Measurements from ENCODE around the gene LMBRD1.

The LMBRD1 gene

DNA sequence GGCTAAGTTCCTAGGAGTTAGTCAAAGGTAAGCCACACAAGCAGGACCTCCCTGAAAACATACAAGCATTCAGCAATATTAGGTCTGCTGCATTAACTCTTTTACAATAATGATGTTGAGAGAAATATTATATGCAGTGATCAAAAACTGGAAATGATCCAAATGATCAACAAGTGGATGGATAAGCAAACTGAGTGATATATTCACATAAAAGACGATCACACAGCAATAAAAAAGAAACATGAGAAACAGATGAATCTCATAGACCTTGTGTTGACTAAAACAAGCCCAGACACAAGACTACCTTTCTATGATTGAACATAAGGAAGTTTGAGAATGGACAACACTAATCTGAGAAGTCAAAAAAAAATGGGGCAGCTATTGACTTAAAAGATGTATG lies 39.9 kb downstream of the LMBRD1 start:
- TF ChIP-seq EZH2 (IDR thresholded peaks at IDR 0.05; ENCODE audit: borderline replicate concordance, low read depth, low read length, severe bottlenecking), result no peak
- TF ChIP-seq, protein P1, sequence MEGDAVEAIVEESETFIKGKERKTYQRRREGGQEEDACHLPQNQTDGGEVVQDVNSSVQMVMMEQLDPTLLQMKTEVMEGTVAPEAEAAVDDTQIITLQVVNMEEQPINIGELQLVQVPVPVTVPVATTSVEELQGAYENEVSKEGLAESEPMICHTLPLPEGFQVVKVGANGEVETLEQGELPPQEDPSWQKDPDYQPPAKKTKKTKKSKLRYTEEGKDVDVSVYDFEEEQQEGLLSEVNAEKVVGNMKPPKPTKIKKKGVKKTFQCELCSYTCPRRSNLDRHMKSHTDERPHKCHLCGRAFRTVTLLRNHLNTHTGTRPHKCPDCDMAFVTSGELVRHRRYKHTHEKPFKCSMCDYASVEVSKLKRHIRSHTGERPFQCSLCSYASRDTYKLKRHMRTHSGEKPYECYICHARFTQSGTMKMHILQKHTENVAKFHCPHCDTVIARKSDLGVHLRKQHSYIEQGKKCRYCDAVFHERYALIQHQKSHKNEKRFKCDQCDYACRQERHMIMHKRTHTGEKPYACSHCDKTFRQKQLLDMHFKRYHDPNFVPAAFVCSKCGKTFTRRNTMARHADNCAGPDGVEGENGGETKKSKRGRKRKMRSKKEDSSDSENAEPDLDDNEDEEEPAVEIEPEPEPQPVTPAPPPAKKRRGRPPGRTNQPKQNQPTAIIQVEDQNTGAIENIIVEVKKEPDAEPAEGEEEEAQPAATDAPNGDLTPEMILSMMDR (IDR thresholded peaks at IDR 0.05; ENCODE audit: borderline replicate concordance, extremely low read depth, low read length, poor library complexity, severe bottlenecking), result no peak
- H3K79me2 ChIP-seq (ENCODE audit: insufficient read depth, low read length), result peaks cover 22% of the 10 kb centered on the region
- ATAC-seq (ENCODE audit: insufficient read depth, low read depth), result no peak

DNA sequence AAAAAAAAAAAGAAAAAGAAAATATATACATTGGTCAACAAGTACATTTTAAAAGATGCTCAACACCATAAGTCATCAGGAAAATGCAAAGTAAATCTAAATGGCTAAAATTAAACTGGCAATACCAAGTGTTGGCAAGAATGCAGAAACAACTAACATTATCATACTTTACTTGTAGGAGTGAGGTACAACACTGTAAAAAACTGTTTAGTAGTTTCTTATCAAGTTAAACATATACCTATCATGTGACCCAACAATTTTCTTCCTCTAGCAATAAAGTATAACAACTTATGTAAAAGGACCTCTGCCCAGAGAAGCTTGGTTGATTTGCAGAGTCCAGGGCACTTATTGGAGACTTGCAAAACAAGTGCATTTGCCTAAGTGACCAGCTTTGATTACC lies 40.4 kb downstream of the LMBRD1 start:
- no peak overlapping the region for H3K27ac ChIP-seq (ENCODE audit: low read length)
- peaks cover 3% of the 10 kb centered on the region; the same call in 1 of the 2 replicates for H4K20me1 ChIP-seq (ENCODE audit: insufficient read depth, low read length)
- no peak for DNase-seq
- H3K9me3 ChIP-seq (ENCODE audit: insufficient read depth, low read length, severe bottlenecking), result no peaks in the 10 kb centered on the region
- no peak overlapping the region for H2AFZ ChIP-seq (ENCODE audit: low read depth, low read length)
- no peak overlapping the region for H3K4me2 ChIP-seq (ENCODE audit: insufficient read depth, low read length)
- no peaks in the 10 kb centered on the region for H3K27me3 ChIP-seq (ENCODE audit: insufficient read depth, low read length, poor library complexity)
- no peak overlapping the region for H3K9ac ChIP-seq (ENCODE audit: low read depth, low read length)
- ATAC-seq (ENCODE audit: insufficient read depth, low read depth), result no peak
- TF ChIP-seq EZH2 (IDR thresholded peaks at IDR 0.05; ENCODE audit: borderline replicate concordance, low read depth, low read length, severe bottlenecking), result no peak
- TF ChIP-seq, protein P1 (IDR thresholded peaks at IDR 0.05; ENCODE audit: borderline replicate concordance, extremely low read depth, low read length, poor library complexity, severe bottlenecking), result no peak
- no peak overlapping the region for H3K4me3 ChIP-seq (ENCODE audit: low read depth in 1 of 2, low read length in 2 of 2)
- H3K79me2 ChIP-seq (ENCODE audit: insufficient read depth, low read length), result peaks cover 22% of the 10 kb centered on the region
- H3K4me1 ChIP-seq (ENCODE audit: insufficient read depth, low read length), result no peaks in the 10 kb centered on the region
- no peaks in the 10 kb centered on the region for H3K36me3 ChIP-seq (ENCODE audit: insufficient read depth, low read length)

More for the DNA sequence above, 39.9 kb downstream of the LMBRD1 start:
- Histone ChIP-seq H3K36me3 (ENCODE audit: insufficient read depth, low read length) (no peaks in the 10 kb centered on the region), H4K20me1 (ENCODE audit: insufficient read depth, low read length) (peaks cover 3% of the 10 kb centered on the region; the same call in 1 of the 2 replicates), H3K9ac (ENCODE audit: low read depth, low read length) (no peak overlapping the region), H3K27me3 (ENCODE audit: insufficient read depth, low read length, poor library complexity) (no peaks in the 10 kb centered on the region), H3K4me3 (ENCODE audit: low read depth in 1 of 2, low read length in 2 of 2) (no peak overlapping the region), H3K4me2 (ENCODE audit: insufficient read depth, low read length) (no peak overlapping the region), H3K27ac (ENCODE audit: low read length) (no peak overlapping the region), H2AFZ (ENCODE audit: low read depth, low read length) (no peak overlapping the region), H3K9me3 (ENCODE audit: insufficient read depth, low read length, severe bottlenecking) (no peaks in the 10 kb centered on the region), H3K4me1 (ENCODE audit: insufficient read depth, low read length) (no peaks in the 10 kb centered on the region)
- DNase-seq, result no peak

DNA sequence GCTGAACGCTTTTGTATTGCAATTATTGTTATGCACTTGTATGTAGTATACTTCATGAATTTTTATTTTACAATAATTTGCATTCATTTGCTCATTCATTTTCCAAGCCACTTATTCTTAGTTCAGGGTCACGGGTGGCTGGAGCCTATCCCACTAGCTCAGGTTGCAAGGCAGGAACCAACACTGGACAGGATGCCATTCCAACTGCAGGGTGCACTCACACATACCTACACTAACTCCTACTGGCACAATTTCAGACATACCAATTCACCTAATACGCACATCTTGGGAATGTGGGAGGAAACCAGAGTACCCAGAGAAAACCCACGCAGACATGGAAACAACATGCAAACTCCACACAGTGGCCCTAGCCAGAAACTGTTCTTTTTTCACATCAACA lies 61.8 kb downstream of the LMBRD1 start:
- no peak overlapping the region for H3K9ac ChIP-seq (ENCODE audit: low read depth, low read length)
- H3K79me2 ChIP-seq (ENCODE audit: insufficient read depth, low read length), result no peaks in the 10 kb centered on the region
- H3K9me3 ChIP-seq (ENCODE audit: insufficient read depth, low read length, severe bottlenecking), result no peaks in the 10 kb centered on the region
- H3K4me1 ChIP-seq (ENCODE audit: insufficient read depth, low read length), result no peaks in the 10 kb centered on the region
- TF ChIP-seq EZH2 (IDR thresholded peaks at IDR 0.05; ENCODE audit: borderline replicate concordance, low read depth, low read length, severe bottlenecking), result no peak
- TF ChIP-seq, protein P1 (IDR thresholded peaks at IDR 0.05; ENCODE audit: borderline replicate concordance, extremely low read depth, low read length, poor library complexity, severe bottlenecking), result no peak
- ATAC-seq (ENCODE audit: insufficient read depth, low read depth), result no peak
- no peak overlapping the region for H3K27ac ChIP-seq (ENCODE audit: low read length)
- no peak for DNase-seq
- no peaks in the 10 kb centered on the region for H3K27me3 ChIP-seq (ENCODE audit: insufficient read depth, low read length, poor library complexity)
- no peak overlapping the region for H3K4me3 ChIP-seq (ENCODE audit: low read depth in 1 of 2, low read length in 2 of 2)
- no peak overlapping the region for H2AFZ ChIP-seq (ENCODE audit: low read depth, low read length)
- H3K36me3 ChIP-seq (ENCODE audit: insufficient read depth, low read length), result 0 out of 2 replicates have a peak, but pooled peaks cover 7% of the 10 kb centered on the region
- H3K4me2 ChIP-seq (ENCODE audit: insufficient read depth, low read length), result no peak overlapping the region
- H4K20me1 ChIP-seq (ENCODE audit: insufficient read depth, low read length), result no peaks in the 10 kb centered on the region

DNA sequence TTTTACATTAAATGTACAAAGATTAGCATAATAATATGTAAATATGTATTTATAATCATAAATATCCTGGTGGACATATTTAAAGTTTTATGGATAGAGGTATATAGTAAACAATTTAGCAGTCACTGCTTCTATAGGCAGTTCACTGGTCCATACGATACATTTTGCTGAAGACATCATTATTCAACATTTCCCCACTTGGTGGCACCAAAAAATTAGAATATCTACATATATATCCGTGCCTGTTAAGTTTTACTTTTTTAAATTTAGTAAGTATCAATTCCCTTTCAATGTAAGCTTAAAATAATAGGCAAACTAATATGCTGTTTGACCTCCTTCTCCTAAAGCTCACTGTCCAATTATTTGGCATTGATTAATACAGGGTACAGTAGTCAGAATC lies 64.2 kb downstream of the LMBRD1 start:
- Histone ChIP-seq H3K4me1 (ENCODE audit: insufficient read depth, low read length) (no peaks in the 10 kb centered on the region), H3K9ac (ENCODE audit: low read depth, low read length) (no peak overlapping the region), H4K20me1 (ENCODE audit: insufficient read depth, low read length) (no peaks in the 10 kb centered on the region), H2AFZ (ENCODE audit: low read depth, low read length) (no peak overlapping the region), H3K4me3 (ENCODE audit: low read depth in 1 of 2, low read length in 2 of 2) (no peak overlapping the region), H3K27me3 (ENCODE audit: insufficient read depth, low read length, poor library complexity) (no peaks in the 10 kb centered on the region), H3K79me2 (ENCODE audit: insufficient read depth, low read length) (no peaks in the 10 kb centered on the region), H3K9me3 (ENCODE audit: insufficient read depth, low read length, severe bottlenecking) (no peaks in the 10 kb centered on the region), H3K4me2 (ENCODE audit: insufficient read depth, low read length) (no peak overlapping the region), H3K27ac (ENCODE audit: low read length) (no peak overlapping the region), H3K36me3 (ENCODE audit: insufficient read depth, low read length) (0 out of 2 replicates have a peak, but pooled peaks cover 7% of the 10 kb centered on the region)
- DNase-seq (no peak), ATAC-seq (ENCODE audit: insufficient read depth, low read depth) (0 out of 3 replicates have a peak, but pooled peaks have one; percentile 45)
- TF ChIP-seq, protein P1 (IDR thresholded peaks at IDR 0.05; ENCODE audit: borderline replicate concordance, extremely low read depth, low read length, poor library complexity, severe bottlenecking), result peak; percentile 40
- TF ChIP-seq EZH2 (IDR thresholded peaks at IDR 0.05; ENCODE audit: borderline replicate concordance, low read depth, low read length, severe bottlenecking), result no peak
